Activated CD4-positive, alpha-beta T cell treated with anti-CD3 and anti-CD28 coated beads for 4 hours (primary cell): ENCODE results near the gene CATSPER3.
"Not testable (repeated sequence)": the region's sequence is repeated elsewhere in the genome, so short reads cannot be mapped to it uniquely, and the experiment has no call there.

Source experiments
- DNase-seq, 2 donors: peaks; one replicate each; pipeline ENCODE4 v3.0.0-alpha.2; 2020

Gene CATSPER3

DNA sequence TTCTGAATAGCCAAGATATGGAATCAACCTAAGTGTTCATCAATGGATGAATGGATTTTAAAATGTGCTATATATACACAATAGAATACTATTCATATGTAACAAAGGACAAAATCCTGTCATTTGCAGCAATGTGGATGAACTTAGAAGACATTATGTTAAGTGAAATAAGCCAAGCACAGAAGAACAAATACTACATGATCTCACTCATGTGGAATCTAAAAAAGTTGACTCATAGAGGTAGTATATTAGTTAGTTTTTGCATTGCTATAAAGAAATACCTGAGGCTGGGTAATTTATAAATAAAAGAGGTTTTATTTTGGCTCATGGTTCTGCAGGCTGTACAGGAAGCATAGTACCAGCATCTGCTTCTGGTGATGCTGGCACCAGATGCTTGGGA lies 8.1 kb downstream of the CATSPER3 start:
- DNase-seq: no peak

DNA sequence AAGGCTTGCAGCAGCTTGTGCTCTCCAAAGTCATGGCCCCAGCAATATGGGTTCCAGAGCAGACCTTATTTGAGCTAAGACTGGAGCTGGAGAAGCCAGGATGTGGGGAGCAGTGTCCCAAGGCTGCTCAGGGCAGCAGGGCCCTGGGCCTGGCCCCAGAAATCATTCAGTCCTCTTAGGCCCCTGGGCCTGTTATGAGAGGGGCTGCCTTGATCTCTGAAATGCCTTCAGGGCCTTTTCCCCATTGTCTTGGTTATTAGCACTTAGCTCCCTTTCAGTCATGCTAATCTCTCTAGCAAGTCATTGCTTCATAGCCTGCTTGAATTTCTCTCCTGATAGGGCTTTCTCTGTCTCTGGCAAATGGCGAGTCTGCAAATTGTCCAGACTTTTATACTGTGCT lies 9.1 kb downstream of the CATSPER3 start:
- no peak for DNase-seq

DNA sequence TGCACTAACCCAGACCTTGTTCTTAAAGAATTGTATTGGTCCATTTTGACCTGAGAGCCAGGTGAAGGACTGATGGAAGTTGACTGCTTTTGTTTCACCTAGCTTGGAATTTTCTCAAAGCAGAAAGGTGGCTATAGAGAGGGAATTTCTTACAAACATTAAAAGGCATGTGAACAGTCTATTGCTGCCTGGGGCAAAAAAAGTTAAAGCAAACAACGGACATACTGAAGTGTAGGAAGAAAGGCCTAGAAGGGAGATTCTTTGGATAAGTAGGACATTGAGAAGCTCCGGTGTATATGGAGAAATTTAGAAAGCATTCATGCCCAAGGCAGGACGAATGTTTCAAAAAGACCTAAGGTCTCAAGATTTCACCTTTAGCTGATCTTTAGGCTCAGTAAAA lies 11.7 kb downstream of the CATSPER3 start:
- DNase-seq: no peak

DNA sequence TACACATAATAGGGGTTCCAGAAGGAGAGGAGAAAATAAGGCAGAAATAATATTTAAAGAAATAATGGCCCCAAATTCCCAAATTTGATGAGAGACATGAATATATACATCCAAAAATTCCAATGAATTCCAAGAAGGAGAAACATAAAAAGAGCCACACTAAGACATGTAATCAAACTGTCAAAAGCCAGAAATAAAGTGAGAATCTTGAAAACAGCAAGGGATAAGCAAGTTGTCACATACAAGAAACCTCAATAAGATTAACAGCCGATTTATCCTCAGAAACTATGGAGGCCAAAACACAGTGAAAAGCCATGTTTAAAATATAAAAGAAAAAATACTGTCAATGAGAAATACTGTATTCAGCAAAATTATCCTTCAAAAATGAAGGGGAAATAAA lies 14.5 kb downstream of the CATSPER3 start:
- no peak for DNase-seq

DNA sequence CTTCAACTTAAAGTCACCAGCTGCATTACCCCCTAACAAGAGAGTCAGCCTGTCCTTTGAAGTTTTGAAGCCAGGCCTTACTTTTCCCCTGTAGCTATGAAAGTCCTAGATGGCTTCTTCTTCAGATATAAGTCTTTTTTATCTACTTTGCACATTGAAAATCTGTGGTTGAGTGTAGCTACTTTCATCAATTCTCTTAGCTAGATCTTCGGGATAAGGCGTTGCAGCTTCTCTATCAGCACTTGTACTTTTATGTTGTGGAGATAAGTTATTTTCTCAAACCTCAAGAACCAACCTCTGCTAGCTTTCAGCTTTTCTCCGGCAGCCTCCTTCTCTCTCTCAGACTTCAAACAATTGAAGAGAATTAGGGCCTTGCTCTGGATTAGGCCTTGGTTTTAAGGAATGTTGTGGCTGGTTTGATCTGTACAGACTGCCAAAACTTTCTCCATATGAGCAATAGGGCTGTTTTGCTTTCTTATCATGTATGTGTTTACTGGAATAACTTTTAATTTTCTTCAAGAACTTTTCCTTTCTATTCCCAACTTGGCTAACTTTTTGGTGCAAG lies 21.6 kb downstream of the CATSPER3 start:
- DNase-seq: no peak

DNA sequence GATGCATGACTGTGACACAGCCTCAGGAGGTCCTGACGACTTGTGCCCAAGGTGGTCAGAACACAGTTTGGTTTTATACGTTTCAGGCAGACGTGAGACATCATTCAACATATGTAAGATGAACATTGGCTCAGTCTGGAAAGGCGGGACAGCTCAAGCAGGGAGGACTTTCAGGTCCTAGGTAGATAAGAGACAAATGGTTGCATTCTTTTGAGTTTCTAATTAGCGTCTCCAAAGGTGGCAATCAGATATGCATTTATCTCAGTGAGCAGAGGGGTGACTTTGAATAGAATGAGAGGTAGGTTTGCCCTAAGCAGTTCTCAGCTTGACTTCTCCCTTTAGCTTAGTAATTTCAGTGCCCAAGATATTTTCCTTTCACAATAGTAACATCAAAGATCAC lies 22.5 kb downstream of the CATSPER3 start:
- DNase-seq: not testable (repeated sequence)

DNA sequence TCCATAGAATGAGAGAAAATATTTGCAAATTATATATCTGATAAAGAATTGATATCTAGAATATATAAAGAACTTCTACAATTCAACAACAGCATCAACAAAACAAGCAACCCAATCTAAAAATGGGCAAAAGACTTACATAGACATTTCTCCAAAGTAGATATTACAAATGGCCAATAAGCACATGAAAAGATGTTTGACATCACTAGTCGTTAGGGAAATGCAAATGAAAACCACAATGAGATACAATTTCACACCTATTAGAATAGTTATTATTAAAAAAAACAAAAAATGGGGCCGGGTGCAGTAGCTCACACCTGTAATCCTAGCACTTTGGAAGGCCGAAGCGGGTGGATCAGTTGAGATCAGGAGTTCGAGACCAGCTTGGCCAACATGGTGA lies 24.4 kb downstream of the CATSPER3 start:
- DNase-seq: no peak

DNA sequence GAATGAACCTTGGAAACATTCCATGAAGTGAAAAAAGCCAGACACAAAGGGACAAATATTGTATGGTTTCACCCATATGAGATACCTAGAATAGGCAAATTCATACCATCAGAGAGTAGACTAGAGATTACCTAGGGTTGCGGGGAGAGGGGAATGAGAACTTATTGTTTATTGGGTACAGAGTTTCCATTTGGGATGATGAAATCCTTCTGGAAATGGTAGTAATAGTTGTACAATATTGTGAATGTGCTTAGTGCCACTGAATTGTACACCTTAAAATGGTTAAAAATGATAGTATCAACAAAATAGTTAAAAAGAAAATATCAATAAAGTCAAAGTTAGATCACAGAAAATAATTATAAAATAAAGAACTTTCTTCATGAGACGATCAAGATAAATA lies 25.5 kb downstream of the CATSPER3 start:
- DNase-seq: no peak

DNA sequence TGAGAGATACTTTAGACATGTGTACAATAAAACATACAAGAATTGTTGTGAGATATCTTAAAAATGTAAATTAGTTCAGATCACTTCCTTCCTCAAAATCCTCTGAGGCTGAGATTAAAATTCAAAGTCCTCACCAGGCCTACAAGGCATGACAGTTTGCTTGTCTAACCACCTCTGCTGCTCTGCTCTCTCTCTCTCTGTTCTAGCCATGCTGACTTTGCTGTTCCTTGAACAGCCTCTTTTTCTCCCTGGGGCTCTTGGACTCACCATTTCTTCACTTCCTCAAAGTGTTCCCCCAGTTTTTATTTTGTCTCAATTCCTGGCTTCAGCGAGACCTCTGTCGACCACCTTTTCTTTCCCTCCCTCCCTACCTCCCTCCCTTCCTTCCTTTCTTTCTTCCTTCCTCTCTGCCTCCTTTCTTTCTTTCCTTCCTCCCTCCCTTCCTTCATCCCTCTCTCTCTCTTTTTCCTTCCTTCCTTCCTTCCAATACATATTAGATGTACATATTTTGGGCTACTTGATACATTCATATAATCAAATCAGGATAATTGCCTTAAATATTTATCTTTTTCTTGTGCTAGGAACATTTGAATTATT lies 27.0 kb downstream of the CATSPER3 start:
- DNase-seq: no peak

DNA sequence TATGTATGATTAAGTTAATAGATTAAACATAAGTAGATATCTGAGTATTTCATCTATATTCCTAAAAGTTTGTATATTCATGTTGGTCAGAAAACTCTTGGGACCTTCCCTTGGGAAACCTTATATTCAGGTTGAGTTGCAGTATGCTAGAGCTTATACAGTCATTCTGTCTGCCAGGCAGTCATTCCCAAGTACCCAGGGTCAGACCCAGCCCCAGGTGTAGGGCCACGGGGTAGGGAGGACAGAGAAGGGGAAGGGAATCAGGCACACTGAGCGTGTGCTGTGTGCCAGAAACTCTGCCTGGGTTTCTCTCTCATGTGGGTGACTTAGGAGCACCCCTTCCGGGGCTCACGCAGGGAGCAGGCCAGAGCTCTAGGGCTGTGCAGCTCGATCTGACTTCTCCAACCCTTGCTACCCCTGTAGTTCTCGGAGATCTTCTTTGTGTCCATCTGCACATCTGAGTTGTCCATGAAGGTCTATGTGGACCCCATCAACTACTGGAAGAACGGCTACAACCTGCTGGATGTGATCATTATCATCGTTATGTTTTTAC lies 28.2 kb downstream of the CATSPER3 start:
- no peak for DNase-seq

DNA sequence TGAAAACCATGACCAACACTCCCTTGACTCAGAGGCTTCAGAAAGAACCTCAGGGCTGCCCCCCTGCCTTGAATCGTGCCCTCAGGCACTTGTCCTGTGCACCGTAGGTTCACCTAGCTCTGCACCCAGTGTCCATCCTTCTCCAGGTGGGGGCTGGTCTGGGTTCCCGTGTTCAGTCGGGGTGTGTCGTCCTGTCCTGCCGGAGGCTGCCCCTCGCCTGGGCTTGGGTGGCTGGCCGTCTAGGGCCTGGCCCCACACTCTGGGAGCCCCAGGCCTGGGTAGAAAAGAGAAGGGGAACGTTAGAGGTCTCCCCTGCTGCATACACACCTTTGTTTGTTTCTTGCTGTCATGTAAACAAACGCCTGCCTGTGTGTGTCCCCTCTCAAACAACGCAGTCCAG lies 29.3 kb downstream of the CATSPER3 start:
- DNase-seq: no peak

DNA sequence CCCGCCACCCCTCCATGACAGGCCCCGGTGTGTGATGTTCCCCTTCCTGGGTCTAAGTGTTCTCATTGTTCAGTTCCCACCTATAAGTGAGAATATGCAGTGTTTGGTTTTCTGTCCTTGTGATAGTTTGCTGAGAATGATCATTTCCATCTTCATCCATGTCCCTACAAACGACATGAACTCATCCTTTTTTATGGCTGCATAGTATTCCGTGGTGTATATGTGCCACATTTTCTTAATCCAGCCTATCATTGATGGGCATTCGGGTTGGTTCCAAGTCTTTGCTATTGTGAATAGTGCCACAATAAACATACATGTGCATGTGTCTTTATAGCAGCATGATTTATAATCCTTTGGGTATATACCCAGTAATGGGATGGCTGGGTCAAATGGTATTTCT lies 30.4 kb downstream of the CATSPER3 start:
- not testable (repeated sequence) for DNase-seq

DNA sequence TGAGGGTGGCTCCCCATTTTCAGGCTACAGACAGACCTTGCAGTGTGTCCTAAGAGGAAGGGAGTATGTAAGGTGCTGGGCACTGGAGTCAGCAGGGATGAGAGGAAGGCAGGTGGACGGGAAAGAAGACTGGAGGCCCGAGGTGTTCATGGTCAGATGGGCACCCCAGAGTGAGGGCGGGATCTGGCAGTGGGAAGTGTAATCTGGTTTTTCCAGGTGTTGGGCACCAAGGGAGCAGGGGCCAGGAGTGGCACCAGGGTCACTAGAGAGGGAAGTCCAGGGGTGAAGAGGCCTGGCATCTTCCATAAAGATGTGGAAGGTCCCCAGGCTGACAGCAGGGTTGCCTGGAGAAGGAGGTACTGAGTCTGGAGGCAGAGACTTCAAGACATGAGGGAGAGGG lies 36.7 kb downstream of the CATSPER3 start:
- DNase-seq: no peak

DNA sequence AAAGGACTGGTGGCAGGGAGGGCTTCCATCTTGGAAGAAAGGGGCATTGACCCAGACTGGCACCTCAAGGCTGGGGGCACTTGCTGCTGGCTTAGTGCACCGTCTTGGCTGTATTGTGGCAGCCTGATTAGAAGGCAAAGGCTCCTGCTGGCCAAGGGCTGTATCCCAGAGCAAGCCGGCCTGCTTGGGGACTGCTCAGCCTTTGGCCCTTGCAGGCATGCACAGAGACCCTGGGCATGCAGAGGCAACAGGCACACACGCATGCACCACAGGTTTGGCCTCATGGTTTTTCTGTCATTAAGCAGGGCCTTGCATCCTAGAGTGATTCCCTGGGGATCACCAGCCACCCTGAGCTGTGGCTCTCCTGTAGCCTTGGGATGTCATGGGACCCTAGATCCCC lies 37.4 kb downstream of the CATSPER3 start:
- DNase-seq: no peak

DNA sequence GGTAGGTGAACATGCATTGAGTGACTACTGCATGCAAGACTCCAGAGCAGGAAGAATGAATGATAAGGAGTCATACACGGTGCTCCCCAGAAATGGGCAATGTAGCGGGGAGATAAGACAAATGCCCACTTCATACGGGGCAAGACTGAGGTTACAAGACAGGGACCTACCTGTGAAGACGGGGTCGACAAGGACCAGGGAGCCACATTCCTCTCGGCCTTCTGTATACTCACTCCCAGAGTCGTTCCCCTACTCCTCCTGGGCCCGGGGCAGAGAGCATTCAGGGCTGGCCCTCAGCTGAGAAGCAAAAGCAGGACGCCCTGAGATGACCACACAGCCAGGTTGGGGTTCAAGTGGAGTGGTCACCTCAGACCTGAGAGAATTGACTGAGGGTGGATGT lies 39.6 kb downstream of the CATSPER3 start:
- DNase-seq: no peak

DNA sequence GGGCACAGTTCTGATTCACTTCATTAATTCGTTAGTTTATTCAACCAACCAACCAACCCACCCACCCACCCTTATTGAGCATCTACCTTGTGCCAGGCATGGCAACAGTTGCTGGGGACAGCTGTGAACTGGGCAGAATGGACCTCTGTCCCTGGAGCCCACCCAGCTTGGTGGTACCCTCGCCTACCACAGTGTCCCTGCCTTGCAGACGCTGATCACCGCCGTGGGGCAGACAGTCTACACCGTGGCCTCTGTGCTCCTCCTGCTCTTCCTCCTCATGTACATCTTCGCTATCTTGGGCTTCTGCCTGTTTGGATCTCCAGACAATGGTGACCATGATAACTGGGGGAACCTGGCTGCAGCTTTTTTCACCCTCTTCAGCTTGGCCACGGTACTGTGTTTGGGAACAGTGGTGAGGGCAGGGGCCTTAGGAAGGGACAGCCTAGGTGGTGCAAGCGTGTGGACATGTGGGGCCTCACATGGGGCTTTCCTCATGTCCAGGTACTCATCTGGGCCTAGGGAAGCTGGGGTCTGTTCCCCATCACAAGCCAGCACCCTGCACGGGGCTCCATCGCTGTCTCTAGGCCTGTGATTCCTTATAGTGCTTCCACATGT lies 40.1 kb downstream of the CATSPER3 start:
- no peak for DNase-seq

DNA sequence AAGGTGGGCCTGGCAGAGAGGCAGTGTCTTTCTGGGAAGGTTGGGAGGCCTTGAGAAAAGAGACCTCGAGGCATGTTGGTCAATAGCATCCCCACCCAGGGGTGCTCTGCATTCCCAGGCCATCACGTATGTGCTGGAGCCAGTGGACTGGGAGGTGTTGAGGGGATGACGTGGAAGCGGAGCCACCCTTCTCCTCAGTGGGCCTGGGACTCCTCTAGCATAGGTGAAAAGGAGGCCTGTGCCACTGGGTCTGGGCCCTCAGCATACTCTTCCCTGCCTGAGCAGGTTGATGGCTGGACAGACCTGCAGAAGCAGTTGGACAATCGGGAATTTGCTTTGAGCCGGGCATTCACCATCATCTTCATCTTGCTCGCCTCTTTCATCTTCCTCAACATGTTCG lies 40.8 kb downstream of the CATSPER3 start:
- DNase-seq: no peak

DNA sequence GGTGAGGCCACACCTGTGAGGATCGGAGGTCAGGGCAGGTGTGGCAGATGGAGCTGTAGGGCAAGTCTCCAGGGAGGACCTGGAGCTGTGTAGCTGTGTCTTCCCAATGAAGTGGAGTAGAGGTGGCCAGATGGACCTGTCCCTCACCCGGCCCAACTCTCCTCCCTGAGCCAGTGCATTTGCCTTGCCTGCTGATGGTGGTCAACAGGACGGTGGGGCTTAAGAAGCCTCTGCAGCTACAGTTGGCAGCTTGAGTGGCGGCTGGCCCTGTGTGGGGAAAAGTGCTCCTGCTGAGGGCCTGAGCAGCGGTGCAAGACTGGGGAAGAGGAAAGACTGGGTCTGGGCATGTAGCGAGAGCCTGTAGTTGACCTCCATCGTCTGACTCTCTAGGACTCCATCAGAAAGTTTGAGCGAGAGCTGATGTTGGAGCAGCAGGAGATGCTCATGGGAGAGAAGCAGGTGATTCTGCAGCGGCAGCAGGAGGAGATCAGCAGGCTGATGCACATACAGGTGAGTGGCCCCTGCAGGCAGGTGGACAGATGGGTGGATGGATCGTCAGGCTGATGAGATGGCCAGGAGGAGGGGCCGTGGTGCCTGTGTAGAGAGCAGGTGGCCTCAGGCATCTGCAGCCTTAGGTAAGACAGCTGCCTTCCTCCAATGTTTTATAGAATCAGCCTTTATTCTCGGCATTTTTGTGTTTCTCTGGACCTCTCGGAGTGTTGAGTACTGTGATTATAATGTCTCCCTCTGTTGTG lies 41.5 kb downstream of the CATSPER3 start:
- DNase-seq: no peak

DNA sequence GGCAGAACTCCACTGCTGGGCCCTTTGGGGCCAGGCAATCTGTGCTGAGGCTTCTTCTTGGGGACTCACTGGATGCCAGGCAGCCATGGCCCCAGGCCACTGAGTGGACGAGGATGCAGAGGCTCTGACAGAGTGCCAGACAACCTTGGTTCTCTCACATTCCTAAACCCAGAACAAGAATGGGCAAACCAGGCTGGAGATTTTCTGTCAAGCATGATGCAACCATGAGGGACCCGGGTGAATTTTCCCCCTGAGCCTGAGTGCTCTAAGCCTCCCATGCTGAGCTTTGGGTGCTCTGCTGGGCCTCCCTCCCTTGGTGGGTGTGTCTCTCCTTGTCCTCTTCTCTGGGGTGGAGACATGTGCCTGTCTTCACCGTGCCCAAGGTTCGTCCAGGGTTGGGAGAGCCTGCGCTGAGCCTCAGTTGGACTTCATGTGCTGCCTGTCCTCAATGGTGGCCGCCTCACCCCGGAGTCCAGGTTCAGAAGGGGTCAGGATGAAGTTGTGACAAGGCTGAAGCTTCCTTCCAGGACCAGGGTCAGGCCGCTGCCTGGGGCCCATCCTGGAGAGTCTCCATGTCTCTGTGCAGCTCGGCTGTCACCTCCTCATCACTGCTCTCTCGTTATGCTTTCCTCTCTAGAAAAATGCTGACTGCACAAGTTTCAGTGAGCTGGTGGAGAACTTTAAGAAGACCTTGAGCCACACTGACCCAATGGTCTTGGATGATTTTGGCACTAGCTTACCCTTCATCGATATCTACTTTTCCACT lies 42.2 kb downstream of the CATSPER3 start:
- no peak for DNase-seq

DNA sequence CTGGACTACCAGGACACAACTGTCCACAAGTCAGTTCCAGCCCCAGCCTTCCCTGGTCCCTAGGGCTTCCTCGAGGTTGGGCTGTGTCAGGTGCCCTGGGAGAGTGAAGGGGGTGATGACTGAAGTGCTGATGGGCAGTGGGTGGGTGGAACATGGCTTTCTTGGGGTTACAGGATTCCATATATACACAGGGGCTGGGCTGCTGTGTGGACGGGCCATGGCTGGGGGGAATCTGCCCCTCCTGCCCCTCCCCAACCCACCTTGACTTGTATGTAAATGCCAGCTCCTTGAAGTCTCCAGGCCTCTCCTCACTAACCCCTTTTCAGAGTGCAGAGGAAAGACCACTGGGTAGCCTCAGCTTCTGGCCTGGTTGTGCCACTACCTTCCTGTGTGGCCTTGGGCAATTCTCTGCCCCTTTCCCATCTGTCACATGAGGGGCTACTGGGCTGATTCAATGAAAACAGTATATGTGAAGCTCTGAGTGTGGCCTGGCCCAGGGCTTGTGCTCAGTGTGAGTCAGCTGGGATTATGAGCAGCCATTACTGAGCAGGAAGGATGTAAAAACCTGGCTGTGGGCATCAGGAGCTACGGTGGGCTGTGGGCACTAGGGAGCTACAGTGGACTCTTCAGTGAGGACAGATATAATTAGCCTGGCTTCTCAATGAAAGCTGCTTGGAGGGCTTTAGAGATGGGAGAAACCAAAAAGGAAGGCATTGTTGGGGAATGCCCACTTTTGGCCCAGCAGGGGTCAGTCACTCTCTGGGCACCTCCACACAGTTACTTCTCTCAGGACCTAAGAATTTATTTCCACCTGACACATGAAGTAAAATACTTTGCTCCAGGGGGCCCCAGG lies 43.0 kb downstream of the CATSPER3 start:
- DNase-seq: no peak

DNA sequence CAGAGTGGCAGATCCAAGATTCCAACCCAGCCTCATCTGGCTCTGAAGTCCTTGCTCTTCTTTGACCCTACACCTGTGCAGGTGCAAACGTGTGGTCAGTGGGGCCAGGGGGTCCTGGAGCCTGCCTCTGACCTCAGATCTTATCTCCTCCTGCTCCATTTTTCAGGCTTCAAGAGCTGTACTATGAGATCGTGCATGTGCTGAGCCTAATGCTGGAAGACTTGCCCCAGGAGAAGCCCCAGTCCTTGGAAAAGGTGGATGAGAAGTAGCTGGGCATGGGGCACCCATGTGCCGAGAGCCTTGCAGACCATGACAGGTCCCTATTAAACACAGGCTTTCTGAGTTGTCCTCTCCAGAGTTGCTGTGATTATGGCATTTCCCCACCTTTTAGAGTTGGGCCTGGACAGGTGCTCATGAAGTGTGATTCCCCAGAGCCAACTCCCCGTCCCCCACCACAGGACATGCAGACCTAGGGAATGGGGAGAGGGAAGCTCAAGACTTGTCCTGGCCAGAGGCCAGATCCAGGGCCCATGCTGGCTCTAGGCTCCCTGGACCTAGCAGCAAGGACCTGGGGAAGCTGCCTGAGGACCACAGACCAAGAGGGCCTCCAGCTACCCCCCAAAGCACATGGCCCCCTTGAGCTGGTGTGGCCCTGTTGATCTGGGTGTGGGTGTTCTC lies 43.8 kb downstream of the CATSPER3 start:
- DNase-seq: no peak
